Nephron progenitor cell (in vitro differentiated cells): ENCODE results near the gene MAP4K4.

Experiments
- DNase-seq: peaks from one replicate; pipeline ENCODE4 v3.0.0; 2021
- H3K27ac Mint-ChIP-seq: 2 replicates; pipeline ENCODE4 v1.8.0; 2021; ENCODE audit warnings: mild to moderate bottlenecking, moderate library complexity, mixed read lengths
- H3K27me3 Mint-ChIP-seq: 2 replicates; pipeline ENCODE4 v1.8.0; 2021; ENCODE audit warnings: mild to moderate bottlenecking, low read depth, mixed read lengths; ENCODE audit not compliant: poor library complexity
- H3K36me3 Mint-ChIP-seq: 2 replicates; pipeline ENCODE4 v1.8.0; 2021; ENCODE audit warnings: low read depth, mixed read lengths
- H3K4me1 Mint-ChIP-seq: 2 replicates; pipeline ENCODE4 v1.8.0; 2021; ENCODE audit warnings: mixed read lengths
- H3K4me3 Mint-ChIP-seq: 2 replicates; pipeline ENCODE4 v1.8.0; 2021; ENCODE audit warnings: mild to moderate bottlenecking, moderate library complexity, mixed read lengths
- H3K9me3 Mint-ChIP-seq: 2 replicates; pipeline ENCODE4 v1.8.0; 2021; ENCODE audit warnings: mild to moderate bottlenecking, moderate library complexity, mixed read lengths
- TF ChIP-seq, protein P1 (sequence below): fragments of 200-600 bp; sonication (generic); IDR thresholded peaks from 2 replicates; pipeline ENCODE4 v1.5.0; 2021; ENCODE audit warnings: antibody characterized with exemption

MAP4K4 gene

DNA sequence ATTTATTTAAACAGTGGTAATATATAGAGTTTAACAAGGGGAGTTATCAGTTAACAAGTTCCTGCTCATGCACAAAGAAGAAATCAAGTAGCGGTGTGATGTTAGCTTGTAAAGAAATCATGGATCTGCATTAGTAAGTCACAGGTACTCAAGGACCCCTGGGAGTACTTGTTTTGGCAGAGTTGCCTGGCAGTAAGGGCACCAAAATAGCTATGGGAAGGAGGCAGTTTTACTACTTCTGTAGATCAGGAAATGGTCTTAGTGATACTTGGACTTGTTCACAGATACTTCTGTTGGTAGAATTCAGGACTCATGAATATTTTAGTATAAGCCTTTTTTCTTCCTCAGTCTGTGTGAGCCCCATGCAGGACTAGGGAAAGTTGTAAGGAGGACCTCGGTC lies 186.9 kb downstream of the MAP4K4 start:
- no peaks in the 10 kb centered on the region for H3K4me1 Mint-ChIP-seq
- no peak overlapping the region for H3K27ac Mint-ChIP-seq
- no peak for DNase-seq
- no peak overlapping the region for H3K4me3 Mint-ChIP-seq
- H3K36me3 Mint-ChIP-seq = peaks cover 88% of the 10 kb centered on the region
- H3K9me3 Mint-ChIP-seq = no peaks in the 10 kb centered on the region
- TF ChIP-seq, protein P1, sequence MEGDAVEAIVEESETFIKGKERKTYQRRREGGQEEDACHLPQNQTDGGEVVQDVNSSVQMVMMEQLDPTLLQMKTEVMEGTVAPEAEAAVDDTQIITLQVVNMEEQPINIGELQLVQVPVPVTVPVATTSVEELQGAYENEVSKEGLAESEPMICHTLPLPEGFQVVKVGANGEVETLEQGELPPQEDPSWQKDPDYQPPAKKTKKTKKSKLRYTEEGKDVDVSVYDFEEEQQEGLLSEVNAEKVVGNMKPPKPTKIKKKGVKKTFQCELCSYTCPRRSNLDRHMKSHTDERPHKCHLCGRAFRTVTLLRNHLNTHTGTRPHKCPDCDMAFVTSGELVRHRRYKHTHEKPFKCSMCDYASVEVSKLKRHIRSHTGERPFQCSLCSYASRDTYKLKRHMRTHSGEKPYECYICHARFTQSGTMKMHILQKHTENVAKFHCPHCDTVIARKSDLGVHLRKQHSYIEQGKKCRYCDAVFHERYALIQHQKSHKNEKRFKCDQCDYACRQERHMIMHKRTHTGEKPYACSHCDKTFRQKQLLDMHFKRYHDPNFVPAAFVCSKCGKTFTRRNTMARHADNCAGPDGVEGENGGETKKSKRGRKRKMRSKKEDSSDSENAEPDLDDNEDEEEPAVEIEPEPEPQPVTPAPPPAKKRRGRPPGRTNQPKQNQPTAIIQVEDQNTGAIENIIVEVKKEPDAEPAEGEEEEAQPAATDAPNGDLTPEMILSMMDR = no peak
- H3K27me3 Mint-ChIP-seq = no peaks in the 10 kb centered on the region

- Mint-ChIP-seq H3K36me3 (peaks cover 100% of the 10 kb centered on the region), H3K4me1 (no peaks in the 10 kb centered on the region), H3K27ac (no peak overlapping the region), H3K4me3 (no peak overlapping the region), H3K9me3 (no peaks in the 10 kb centered on the region), H3K27me3 (no peaks in the 10 kb centered on the region)
- no peak for DNase-seq
- TF ChIP-seq, protein P1 = no peak
These were observed 189.8 kb downstream of the MAP4K4 start for GRCh38 chr2:101887328-101887727.

DNA sequence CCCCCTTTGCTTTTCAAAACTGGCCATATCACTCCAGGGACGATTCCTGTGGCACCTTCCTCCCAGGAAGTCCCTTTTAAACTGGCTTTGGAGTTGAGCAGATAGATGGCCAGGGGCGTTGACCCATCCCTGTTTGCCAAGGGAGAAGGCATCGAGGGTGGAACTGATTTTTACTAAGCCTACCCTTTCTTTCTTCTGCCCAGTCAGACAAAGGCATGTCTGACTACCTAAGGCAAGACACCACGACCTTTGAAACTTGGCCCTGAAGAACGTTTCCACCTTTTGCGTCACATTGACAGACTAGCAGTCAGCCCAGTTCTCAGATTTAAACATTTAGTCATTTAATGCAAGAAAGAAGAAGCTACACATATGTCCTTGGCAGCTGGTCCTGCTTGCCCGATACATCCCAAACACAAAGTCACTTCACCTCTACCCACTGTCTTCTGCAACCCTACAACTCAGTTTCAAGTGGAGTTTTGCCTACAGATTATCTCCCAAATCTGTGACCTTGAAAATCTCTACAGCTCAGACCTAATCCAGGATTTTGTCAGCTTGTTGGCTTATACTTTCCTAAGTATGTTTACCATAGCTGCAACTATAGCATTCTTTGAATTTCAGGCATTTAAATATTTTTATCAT lies 192.1 kb downstream of the MAP4K4 start:
- H3K27me3 Mint-ChIP-seq = no peaks in the 10 kb centered on the region
- H3K27ac Mint-ChIP-seq = peak overlapping the region; percentile 74
- no peak for DNase-seq
- H3K36me3 Mint-ChIP-seq = peaks cover 98% of the 10 kb centered on the region
- H3K4me3 Mint-ChIP-seq = no peak overlapping the region
- H3K4me1 Mint-ChIP-seq = no peaks in the 10 kb centered on the region
- no peaks in the 10 kb centered on the region for H3K9me3 Mint-ChIP-seq
- TF ChIP-seq, protein P1 = no peak

DNA sequence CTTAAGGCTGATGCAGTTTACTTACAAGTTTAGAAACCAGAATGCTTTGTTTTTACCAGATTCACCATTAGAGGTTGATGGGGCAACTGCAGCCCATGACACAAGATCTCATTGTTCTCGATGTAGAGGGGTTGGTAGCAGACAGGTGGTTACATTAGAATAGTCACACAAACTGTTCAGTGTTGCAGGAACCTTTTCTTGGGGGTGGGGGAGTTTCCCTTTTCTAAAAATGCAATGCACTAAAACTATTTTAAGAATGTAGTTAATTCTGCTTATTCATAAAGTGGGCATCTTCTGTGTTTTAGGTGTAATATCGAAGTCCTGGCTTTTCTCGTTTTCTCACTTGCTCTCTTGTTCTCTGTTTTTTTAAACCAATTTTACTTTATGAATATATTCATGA lies 194.9 kb downstream of the MAP4K4 start:
- TF ChIP-seq, protein P1 = no peak
- no peak for DNase-seq
- Mint-ChIP-seq H3K27me3 (no peaks in the 10 kb centered on the region), H3K4me3 (no peak overlapping the region), H3K36me3 (peaks cover 98% of the 10 kb centered on the region), H3K4me1 (no peaks in the 10 kb centered on the region), H3K9me3 (no peaks in the 10 kb centered on the region), H3K27ac (no peak overlapping the region)

DNA sequence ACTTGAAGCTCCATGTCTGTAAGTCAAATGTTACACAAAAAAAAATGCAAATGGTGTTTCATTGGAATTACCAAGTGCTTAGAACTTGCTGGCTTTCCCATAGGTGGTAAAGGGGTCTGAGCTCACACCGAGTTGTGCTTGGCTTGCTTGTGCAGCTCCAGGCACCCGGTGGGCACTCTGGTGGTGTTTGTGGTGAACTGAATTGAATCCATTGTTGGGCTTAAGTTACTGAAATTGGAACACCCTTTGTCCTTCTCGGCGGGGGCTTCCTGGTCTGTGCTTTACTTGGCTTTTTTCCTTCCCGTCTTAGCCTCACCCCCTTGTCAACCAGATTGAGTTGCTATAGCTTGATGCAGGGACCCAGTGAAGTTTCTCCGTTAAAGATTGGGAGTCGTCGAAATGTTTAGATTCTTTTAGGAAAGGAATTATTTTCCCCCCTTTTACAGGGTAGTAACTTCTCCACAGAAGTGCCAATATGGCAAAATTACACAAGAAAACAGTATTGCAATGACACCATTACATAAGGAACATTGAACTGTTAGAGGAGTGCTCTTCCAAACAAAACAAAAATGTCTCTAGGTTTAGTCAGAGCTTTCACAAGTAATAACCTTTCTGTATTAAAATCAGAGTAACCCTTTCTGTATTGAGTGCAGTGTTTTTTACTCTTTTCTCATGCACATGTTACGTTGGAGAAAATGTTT lies 196.3 kb downstream of the MAP4K4 start:
- H3K4me1 Mint-ChIP-seq = no peaks in the 10 kb centered on the region
- H3K27ac Mint-ChIP-seq = no peak overlapping the region
- no peaks in the 10 kb centered on the region for H3K9me3 Mint-ChIP-seq
- DNase-seq = no peak
- peaks cover 98% of the 10 kb centered on the region for H3K36me3 Mint-ChIP-seq
- no peaks in the 10 kb centered on the region for H3K27me3 Mint-ChIP-seq
- TF ChIP-seq, protein P1 = no peak
- H3K4me3 Mint-ChIP-seq = no peak overlapping the region

GRCh38 chr2:101895039-101895438 lies 197.5 kb downstream of the MAP4K4 start:
- peaks cover 92% of the 10 kb centered on the region for H3K36me3 Mint-ChIP-seq
- no peak overlapping the region for H3K4me3 Mint-ChIP-seq
- no peaks in the 10 kb centered on the region for H3K27me3 Mint-ChIP-seq
- H3K9me3 Mint-ChIP-seq = no peaks in the 10 kb centered on the region
- H3K27ac Mint-ChIP-seq = no peak overlapping the region
- no peak for DNase-seq
- TF ChIP-seq, protein P1 = no peak
- H3K4me1 Mint-ChIP-seq = no peaks in the 10 kb centered on the region
